Measurements from ENCODE around the gene KLK1. TPM values are rescaled to one million over a fixed set of nuclear protein-coding genes. Genes with fewer than 3 reads are reported as not detected.
"Not testable (repeated sequence)": the region's sequence is repeated elsewhere in the genome, so short reads cannot be mapped to it uniquely, and the experiment has no call there.

KLK1 gene
- polyA plus RNA-seq, 1 donor from 2014 or later: not detected

DNA sequence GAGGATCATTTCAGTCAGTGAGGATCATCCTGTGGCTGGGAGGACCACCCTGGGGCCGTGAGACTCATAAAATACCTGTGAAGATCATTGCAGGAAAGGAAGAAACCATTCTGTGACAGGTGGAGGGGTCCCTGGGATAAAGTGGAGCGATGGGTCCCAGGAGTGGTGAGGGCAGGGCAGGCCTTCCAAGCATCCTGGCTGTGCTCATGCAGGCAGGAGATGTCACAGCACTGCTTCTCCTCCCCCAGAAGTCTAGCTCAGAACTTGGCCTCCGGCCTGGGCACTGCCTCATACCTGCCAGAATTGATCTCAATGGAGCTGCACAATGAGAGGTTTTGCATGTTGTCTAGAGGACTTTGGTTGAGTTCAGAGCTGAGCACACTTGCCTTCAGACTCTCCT lies 11.1 kb downstream of the KLK1 start:
- Histone ChIP-seq H3K79me2 (replicated peaks; ENCODE audit: insufficient read depth, low read length) (no peaks in the 10 kb centered on the region), H3K9me3 (ENCODE audit: low read length) (no peaks in the 10 kb centered on the region), H3F3A (ENCODE audit: insufficient read depth, low read length, poor library complexity, severe bottlenecking) (no peaks in the 10 kb centered on the region), H3K4me2 (ENCODE audit: low read length) (no peak overlapping the region), H4K20me1 (ENCODE audit: insufficient read depth) (no peaks in the 10 kb centered on the region), H3K27me3 (ENCODE audit: insufficient read depth, low read depth, low read length) (peaks cover 7% of the 10 kb centered on the region), H3K27ac (ENCODE audit: low read length) (no peak overlapping the region), H2AFZ (ENCODE audit: low read depth, low read length) (no peak overlapping the region), H3K4me3 (ENCODE audit: low read length) (no peak overlapping the region), H3K9me2 (ENCODE audit: insufficient read depth, low read length) (no peaks in the 10 kb centered on the region), H3K36me3 (ENCODE audit: insufficient read depth, low read length) (no peaks in the 10 kb centered on the region), H3K9ac (ENCODE audit: low read length) (no peak overlapping the region)
- no peak for TF ChIP-seq EZH2 (IDR thresholded peaks at IDR 0.05; ENCODE audit: borderline replicate concordance, insufficient read depth, low read length, poor library complexity, severe bottlenecking)
- TF ChIP-seq EP300 (conservative IDR thresholded peaks at IDR 0.05; ENCODE audit: poor library complexity, severe bottlenecking): no peak
- TF ChIP-seq MXI1 (conservative IDR thresholded peaks at IDR 0.05; ENCODE audit: poor library complexity, severe bottlenecking): no peak

DNA sequence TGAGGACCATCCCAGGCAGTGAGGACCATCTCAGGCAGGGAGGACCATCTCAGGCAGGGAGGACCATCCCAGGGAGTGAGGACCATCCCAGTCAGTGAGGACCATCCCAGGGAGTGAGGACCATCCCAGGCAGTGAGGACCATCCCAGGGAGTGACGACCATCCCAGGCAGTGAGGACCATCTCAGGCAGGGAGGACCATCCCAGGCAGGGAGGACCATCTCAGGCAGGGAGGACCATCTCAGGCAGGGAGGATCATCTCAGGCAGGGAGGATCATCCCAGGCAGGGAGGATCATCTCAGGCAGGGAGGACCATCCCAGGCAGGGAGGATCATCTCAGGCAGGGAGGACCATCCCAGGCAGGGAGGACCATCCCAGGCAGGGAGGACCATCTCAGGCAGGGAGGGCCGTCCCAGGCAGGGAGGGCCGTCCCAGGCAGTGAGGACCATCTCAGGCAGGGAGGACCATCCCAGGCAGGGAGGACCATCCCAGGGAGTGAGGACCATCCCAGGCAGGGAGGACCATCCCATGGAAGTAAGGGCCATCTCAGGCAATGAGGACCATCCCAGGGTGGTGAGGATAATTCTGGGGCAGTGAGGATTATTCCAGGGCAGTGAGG lies 11.9 kb downstream of the KLK1 start:
- H3K79me2 ChIP-seq (replicated peaks; ENCODE audit: insufficient read depth, low read length); H3K4me3 ChIP-seq (ENCODE audit: low read length); H3K9me2 ChIP-seq (ENCODE audit: insufficient read depth, low read length); H3K27ac ChIP-seq (ENCODE audit: low read length); H3K27me3 ChIP-seq (ENCODE audit: insufficient read depth, low read depth, low read length); H3K4me2 ChIP-seq (ENCODE audit: low read length); H2AFZ ChIP-seq (ENCODE audit: low read depth, low read length); H3K36me3 ChIP-seq (ENCODE audit: insufficient read depth, low read length); H3K9ac ChIP-seq (ENCODE audit: low read length); H3K9me3 ChIP-seq (ENCODE audit: low read length); H4K20me1 ChIP-seq (ENCODE audit: insufficient read depth); H3F3A ChIP-seq (ENCODE audit: insufficient read depth, low read length, poor library complexity, severe bottlenecking): not testable (repeated sequence)

DNA sequence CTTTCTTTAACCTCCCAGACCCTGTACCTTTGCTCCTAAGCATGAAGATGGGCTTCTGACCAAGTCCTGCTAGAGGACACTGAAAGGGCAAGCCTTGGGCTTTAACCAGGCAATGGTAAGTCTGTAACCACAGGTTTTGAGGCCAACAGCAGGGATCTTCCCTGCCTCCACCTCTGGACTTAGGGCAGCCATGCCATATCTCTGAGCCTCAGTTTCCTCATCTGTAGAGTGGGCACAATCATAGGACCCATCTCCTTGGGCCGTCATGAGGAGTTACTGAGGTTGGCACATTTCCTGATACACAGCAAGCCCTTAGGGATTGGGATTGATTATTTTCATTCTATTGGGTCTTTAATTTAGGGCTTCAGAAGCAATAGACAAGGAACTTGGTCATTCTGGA lies 14.7 kb downstream of the KLK1 start:
- Histone ChIP-seq H3K27ac (ENCODE audit: low read length) (no peak overlapping the region), H3K9me3 (ENCODE audit: low read length) (no peaks in the 10 kb centered on the region), H3F3A (ENCODE audit: insufficient read depth, low read length, poor library complexity, severe bottlenecking) (no peaks in the 10 kb centered on the region), H3K4me2 (ENCODE audit: low read length) (no peak overlapping the region), H3K27me3 (ENCODE audit: insufficient read depth, low read depth, low read length) (no peaks in the 10 kb centered on the region), H2AFZ (ENCODE audit: low read depth, low read length) (no peak overlapping the region), H3K9me2 (ENCODE audit: insufficient read depth, low read length) (no peaks in the 10 kb centered on the region), H3K79me2 (replicated peaks; ENCODE audit: insufficient read depth, low read length) (peaks cover 1% of the 10 kb centered on the region), H3K36me3 (ENCODE audit: insufficient read depth, low read length) (no peaks in the 10 kb centered on the region), H3K4me3 (ENCODE audit: low read length) (no peak overlapping the region), H3K9ac (ENCODE audit: low read length) (no peak overlapping the region), H4K20me1 (ENCODE audit: insufficient read depth) (no peaks in the 10 kb centered on the region)
- TF ChIP-seq RAD21 (conservative IDR thresholded peaks at IDR 0.05) (no peak), EP300 (conservative IDR thresholded peaks at IDR 0.05; ENCODE audit: poor library complexity, severe bottlenecking) (no peak), TAF1 (IDR thresholded peaks at IDR 0.05; ENCODE audit: low read depth) (no peak), MXI1 (conservative IDR thresholded peaks at IDR 0.05; ENCODE audit: poor library complexity, severe bottlenecking) (no peak), EZH2 (IDR thresholded peaks at IDR 0.05; ENCODE audit: borderline replicate concordance, insufficient read depth, low read length, poor library complexity, severe bottlenecking) (no peak), SMC3 (conservative IDR thresholded peaks at IDR 0.05; ENCODE audit: poor library complexity) (no peak), POLR2AphosphoS5 (IDR thresholded peaks at IDR 0.05) (no peak)
- TF ChIP-seq, protein P1, sequence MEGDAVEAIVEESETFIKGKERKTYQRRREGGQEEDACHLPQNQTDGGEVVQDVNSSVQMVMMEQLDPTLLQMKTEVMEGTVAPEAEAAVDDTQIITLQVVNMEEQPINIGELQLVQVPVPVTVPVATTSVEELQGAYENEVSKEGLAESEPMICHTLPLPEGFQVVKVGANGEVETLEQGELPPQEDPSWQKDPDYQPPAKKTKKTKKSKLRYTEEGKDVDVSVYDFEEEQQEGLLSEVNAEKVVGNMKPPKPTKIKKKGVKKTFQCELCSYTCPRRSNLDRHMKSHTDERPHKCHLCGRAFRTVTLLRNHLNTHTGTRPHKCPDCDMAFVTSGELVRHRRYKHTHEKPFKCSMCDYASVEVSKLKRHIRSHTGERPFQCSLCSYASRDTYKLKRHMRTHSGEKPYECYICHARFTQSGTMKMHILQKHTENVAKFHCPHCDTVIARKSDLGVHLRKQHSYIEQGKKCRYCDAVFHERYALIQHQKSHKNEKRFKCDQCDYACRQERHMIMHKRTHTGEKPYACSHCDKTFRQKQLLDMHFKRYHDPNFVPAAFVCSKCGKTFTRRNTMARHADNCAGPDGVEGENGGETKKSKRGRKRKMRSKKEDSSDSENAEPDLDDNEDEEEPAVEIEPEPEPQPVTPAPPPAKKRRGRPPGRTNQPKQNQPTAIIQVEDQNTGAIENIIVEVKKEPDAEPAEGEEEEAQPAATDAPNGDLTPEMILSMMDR (IDR thresholded peaks at IDR 0.05; ENCODE audit: poor library complexity, severe bottlenecking): no peak
- TF ChIP-seq, protein P2, sequence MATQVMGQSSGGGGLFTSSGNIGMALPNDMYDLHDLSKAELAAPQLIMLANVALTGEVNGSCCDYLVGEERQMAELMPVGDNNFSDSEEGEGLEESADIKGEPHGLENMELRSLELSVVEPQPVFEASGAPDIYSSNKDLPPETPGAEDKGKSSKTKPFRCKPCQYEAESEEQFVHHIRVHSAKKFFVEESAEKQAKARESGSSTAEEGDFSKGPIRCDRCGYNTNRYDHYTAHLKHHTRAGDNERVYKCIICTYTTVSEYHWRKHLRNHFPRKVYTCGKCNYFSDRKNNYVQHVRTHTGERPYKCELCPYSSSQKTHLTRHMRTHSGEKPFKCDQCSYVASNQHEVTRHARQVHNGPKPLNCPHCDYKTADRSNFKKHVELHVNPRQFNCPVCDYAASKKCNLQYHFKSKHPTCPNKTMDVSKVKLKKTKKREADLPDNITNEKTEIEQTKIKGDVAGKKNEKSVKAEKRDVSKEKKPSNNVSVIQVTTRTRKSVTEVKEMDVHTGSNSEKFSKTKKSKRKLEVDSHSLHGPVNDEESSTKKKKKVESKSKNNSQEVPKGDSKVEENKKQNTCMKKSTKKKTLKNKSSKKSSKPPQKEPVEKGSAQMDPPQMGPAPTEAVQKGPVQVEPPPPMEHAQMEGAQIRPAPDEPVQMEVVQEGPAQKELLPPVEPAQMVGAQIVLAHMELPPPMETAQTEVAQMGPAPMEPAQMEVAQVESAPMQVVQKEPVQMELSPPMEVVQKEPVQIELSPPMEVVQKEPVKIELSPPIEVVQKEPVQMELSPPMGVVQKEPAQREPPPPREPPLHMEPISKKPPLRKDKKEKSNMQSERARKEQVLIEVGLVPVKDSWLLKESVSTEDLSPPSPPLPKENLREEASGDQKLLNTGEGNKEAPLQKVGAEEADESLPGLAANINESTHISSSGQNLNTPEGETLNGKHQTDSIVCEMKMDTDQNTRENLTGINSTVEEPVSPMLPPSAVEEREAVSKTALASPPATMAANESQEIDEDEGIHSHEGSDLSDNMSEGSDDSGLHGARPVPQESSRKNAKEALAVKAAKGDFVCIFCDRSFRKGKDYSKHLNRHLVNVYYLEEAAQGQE (IDR thresholded peaks at IDR 0.05; ENCODE audit: borderline replicate concordance): no peak

Measured in neural cell (in vitro differentiated cells).